CD4-positive, alpha-beta T cell treated with Interleukin-2 at 100 ng/mL for 4 hours (primary cell): ENCODE measurements around the gene ITSN1.
"Not testable (repeated sequence)": the region's sequence is repeated elsewhere in the genome, so short reads cannot be mapped to it uniquely, and the experiment has no call there.

Experiments used
- DNase-seq: peaks from one replicate; pipeline ENCODE4 v3.0.0-alpha.2; 2020; ENCODE audit warnings: low spot score

Gene ITSN1

DNA sequence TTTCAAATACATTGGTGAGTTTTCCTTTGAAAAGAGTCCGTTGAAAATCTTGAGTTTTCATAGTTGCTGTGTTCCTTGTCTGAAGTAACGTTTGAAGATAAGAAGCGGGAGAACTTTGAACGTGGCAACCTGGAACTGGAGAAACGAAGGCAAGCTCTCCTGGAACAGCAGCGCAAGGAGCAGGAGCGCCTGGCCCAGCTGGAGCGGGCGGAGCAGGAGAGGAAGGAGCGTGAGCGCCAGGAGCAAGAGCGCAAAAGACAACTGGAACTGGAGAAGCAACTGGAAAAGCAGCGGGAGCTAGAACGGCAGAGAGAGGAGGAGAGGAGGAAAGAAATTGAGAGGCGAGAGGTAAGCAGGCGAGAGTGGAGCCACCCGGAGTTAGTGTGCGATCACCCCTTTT is 129.7 kb downstream of the ITSN1 start:
- no peak for DNase-seq

DNA sequence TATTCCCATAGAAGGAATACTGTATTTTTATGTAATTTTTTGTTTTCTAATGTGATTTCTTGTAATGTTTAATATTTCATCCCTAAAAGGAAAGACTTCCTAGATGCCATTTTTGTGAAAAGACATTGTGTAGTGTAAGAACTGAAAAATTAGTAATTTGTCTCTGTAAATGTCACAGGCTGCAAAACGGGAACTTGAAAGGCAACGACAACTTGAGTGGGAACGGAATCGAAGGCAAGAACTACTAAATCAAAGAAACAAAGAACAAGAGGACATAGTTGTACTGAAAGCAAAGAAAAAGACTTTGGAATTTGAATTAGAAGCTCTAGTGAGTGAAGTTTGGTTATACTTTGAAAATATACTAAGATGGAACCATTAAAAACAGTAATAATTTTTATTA is 132.2 kb downstream of the ITSN1 start:
- no peak for DNase-seq

DNA sequence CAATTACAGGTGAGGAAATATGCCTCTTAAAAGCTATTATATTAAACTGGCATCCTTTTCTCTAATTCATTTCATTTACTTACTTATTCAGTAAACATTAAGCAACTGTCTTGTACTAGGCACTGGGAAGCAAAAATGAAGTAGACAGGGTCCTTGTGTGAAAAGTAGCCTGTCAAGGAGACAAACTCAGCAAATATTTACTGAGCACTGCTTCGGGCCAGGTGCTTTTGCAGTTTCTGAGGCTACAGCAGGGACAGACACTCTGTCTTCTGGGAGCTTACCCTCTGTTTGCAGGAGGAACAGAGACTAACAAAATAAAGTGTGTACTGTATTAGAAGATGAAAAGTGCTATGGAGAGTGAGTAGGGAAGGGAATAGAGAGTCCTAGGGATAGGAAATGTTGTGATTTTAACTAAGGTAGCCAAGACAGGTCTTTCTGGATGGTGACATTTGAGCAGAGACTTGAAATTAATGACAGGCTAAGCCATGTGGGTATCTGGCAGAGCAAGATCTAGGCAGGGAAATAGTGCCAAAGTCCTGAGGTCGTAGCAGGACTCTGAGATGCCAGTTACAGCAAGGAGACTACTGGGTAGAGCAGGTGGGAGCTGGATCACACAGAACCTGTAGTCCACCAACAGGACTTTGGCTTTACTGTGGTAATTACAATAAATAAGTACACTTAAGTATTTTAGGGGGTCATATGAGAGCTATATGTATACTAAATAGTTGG is 133.0 kb downstream of the ITSN1 start:
- DNase-seq = no peak

DNA sequence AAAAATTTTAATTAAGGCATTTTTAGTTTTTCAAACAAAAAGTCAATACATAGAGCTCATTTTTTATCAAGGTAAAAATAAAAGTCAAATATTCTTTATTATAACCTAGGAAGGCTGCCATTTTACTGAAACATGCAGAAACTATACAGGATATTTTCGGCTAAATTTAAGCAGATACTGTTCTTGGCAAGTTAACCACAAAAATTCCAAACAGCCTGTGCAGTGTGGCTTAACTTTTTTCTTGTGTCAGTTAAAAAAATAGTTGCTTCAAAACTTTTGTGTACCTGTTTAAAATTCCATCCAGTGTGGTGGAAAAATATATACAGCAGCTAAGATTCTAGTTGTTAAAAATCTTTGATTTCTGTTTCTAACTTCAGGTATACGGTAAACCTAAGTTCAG is 138.3 kb downstream of the ITSN1 start:
- no peak for DNase-seq

DNA sequence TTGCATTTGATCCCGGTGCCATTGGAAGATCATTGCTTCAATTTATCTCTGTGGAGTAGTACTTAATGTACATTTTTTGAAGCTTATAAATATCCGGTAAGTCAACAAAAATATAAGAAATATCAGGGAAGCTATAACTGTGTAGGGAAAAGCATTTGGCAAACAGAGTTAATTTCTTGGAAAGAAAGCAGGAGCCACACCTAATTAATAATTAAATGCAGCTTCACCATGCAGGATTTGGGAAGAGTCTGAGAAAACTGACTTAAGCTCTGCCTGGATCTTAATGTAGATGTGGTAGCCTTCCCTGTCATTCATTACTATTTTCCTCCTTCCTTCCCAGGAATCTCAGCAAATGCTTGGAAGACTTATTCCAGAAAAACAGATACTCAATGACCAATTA is 138.8 kb downstream of the ITSN1 start:
- DNase-seq = no peak

DNA sequence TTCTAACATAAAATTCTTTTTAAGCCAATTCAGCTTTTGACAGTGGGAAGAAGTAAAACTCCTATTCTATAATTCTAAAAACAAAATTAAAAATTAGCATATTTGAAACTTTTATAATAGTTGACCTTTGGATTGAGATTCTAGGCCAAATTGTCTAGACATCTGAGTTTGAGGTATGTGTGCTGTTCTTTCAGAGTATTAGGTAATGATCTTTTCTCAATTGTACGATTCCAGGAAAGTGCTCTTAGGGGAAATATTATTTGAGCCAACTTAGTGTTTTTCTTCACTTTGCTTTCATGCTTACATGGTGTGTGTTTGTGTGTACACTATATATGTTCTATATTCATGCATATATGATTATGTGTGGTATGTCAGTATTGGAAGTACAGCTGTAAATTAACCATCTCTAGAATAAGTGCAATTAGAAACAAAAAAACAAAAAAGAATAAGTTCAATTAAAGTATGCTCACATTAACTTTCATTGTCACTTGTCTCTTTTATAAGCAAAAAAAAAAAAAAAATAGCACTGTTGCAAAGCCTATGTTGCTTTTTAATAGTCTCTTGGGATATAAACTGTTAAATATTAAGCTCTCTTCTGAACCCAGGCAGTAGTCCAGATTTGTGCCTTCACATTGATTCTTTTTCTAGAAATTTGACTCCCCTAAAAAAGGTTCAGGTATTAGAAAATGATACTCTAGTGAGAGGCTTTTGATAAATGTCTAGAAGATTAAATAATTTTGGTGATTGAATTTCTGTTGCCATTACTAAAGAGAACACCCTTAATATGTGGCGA is 141.1 kb downstream of the ITSN1 start:
- DNase-seq = no peak

DNA sequence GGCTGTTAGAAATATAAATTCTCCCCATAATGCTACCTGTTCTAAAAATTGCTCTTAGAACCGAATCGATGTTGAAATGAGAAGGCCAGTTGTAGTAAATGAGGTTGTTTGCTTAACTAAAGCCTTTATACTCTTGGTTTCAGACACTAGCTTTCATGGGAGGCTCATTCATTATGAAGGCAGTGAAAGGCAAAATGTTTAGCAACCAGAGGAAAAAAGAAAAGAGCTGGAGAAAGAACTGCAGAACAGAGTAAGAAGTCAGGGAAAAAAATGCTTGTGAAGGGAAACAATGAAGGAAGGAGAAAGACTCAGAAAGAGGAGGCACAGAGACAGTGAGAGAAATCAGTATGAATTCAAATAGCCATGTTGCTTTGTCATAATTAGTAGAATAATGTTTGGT is 145.1 kb downstream of the ITSN1 start:
- no peak for DNase-seq

DNA sequence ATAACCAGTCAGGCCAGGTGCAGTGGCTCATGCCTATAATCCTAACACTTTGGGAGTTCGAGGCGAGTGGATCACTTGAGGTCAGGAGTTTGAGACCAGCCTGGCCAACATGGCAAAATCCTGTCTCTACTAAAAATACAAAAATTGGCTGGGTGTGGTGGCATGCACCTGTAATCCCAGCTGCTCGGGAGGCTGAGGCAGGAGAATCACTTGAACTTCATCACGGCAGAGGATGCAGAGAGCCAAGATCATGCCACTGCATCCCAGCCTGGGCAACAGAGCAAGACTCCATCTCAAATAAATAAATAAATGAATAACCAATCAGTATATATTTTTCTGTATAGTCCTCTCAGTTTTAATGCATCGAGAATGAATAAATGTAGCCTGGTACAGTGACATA is 146.1 kb downstream of the ITSN1 start:
- DNase-seq = not testable (repeated sequence)

DNA sequence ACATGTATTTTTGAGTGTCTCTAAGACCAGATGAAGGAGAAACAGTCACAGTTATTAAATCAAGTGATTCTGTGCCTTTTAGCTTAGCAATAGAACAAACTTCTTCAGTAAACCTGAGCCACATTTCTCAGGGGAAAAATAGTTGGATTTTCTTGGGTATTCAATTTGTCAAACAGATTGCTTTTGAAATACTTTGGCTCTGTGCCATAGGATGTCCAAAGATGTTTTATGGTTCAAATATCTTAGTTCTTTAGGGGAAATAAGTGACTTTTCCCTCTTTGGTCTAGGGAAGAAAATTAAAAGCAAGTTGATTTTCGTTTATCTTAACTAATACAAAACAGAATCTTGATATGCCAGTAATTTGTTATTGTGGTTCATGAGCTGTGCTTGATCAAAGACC is 147.4 kb downstream of the ITSN1 start:
- DNase-seq = no peak

DNA sequence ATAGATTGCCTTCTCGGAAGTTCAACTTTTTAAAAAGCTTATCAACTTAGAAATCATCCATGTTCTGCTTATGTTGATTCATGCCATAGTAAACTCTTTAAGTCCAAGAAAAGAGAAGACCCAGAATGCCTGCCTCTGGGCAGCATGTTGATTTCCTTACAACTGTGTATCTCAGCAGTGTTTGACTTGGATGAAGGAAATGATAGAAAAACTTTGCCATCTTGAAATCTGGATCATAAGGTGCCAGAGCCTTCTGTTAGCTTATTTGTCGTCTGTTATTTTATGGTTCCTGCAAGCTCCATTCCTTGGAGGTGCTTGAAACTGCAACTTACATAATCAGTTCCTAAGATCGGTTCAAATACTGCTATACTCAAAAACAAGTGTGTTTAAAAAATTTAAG is 148.8 kb downstream of the ITSN1 start:
- DNase-seq = no peak

DNA sequence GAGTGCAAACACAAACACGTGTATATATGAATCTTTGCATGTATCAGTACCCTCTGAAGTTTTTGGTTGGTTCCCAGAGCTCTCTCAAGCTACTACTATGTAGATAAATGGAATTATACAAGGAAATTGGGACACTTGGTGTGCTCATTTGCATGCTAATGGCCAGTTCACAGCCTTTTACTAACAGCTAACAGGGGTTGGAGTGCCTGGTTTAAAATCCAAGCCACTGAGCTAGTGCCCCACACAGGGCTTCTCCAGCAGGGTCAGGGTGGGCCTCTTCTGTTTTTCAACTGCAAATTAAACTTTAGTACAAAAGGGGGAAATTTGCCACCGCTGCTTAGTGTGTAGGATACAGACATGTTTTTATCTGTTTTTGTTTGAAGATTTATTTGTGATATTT is 152.3 kb downstream of the ITSN1 start:
- no peak for DNase-seq

DNA sequence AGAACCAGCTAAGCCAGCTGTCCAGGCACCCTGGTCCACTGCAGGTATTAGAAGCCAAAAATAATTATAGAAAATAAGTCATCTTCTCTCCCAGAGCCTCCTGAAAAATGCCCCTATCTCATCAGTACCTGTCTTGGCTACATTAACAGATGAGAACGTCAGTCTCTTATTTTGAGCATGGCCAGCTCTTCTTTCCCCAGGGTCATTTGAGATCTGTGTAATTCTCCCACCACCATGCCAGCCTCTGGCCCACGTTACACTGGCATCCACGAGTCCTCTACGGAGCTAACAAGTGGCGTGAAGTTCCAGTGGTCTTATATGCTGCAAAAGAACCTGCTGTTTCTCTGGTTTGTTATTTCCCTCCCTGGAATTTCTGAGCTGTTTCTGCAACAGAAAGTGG is 155.3 kb downstream of the ITSN1 start:
- DNase-seq = no peak

DNA sequence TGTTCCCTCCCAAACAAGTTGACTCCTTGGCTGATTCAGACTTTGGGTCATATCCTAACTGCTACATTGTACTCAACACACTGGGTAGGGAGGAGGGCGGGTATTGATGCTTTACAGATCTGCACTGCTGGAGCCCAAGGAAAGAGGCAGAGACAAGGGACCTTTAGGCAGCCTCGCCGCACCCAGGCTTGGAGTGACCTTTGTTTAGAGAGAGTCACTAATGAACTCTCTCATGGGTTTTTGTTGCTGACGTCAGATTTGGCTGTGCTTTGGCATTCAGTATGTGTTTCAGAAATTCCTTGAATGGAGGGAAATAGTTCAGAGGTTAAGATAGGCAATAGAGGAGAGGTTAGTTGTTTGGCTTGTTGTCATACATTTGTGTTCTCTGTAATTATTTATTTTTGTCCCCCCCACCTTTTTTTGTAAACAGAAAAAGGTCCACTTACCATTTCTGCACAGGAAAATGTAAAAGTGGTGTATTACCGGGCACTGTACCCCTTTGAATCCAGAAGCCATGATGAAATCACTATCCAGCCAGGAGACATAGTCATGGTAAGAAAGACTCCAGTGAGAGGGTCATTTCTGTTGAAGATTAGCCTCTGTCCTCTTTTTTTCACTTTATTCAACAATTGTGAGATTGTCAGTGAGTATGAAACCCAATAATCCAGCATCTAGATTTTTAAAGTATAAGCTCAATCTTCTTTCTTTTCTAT is 157.2 kb downstream of the ITSN1 start:
- no peak for DNase-seq

DNA sequence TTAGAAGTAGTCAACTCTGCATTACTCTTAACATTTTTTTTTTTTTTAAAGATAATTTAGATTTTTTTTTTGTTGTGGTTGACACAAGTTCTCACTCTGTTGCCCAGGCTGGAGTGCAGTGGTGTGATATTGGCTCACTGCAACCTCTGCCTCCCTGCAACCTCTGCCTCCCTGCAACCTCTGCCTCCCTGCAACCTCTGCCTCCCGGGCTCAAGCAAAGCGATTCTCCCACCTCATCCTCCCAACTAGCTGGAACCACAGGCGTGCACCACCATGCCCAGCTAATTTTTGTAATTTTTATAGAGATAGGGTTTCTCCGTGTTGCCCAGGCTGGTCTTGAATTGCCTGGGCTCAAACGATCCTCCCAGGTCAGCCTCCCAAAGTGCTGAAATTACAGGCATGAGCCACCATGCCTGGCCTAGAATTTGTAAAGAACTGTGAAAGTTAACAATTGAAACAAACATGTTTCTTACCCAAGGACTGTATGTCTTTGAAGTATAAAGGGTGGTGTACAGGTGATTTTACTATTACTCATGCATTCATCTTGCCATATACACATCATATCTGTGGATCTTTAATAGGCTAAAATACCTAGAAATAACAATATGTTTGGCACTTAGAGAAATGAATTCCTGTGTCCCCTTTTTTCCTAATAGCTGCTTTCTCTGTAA is 158.6 kb downstream of the ITSN1 start:
- no peak for DNase-seq

DNA sequence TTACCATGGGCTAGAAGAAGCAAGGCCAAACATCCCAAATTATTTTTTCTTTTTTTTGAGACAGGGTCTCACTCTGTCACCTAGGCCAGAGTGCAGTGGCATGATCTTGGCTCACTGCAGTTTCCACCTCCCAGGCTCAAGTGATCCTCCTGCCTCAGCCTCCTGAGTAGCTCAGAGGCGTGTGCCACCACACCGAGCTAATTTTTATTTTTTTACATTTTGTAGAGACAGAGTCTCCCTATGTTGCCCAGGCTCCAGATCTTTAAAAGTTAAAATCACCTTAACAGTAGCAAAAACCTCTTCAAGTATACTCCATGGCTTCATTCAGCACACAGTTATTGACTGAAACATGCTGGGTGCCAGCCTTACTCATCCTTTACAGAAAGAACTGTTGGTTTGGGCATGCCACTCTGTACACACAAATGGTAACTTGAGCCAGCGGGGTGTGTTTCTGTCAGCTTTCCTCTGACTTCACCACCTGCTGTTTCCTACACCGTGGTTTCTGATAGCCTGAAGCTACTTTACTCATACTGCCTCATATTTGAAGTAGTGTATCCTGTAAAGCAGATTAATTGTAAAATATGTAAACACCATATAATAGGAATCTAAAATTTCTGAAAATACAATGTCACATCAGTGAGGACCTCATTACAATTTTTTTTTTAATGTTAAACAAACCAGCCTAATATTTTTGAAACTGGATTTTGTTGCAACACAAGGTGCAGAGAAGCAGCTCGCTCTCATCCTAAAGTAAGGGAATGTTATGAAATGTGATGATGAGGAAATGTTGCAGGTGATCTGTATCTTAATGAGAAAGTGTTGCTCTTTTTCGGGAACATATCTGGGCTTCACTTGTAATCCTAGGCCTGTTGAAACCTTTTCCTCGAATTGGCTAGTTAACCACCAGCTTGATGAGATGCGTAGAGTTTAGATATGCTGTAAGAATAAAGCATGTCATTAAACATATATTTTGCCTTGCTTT is 159.4 kb downstream of the ITSN1 start:
- no peak for DNase-seq

DNA sequence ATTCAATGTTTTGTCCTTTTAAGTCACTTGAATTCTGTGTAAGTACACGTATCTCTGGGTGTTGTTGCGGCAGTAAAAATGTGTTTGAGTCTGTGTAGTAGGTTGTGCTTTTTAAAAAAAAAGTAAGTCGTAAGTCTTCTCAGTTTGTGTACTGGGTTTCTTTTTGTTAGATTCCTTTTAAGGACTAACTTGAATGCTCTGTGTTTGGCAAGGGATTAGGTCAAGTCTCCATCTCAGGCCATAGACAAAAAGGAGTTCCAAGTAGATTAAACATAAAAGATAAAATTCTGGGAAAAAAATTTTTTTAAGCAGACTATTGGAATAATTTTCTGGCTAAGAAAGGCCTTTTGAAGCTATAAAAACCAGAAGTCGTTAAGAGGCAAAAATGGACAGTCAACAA is 160.2 kb downstream of the ITSN1 start:
- DNase-seq = no peak

DNA sequence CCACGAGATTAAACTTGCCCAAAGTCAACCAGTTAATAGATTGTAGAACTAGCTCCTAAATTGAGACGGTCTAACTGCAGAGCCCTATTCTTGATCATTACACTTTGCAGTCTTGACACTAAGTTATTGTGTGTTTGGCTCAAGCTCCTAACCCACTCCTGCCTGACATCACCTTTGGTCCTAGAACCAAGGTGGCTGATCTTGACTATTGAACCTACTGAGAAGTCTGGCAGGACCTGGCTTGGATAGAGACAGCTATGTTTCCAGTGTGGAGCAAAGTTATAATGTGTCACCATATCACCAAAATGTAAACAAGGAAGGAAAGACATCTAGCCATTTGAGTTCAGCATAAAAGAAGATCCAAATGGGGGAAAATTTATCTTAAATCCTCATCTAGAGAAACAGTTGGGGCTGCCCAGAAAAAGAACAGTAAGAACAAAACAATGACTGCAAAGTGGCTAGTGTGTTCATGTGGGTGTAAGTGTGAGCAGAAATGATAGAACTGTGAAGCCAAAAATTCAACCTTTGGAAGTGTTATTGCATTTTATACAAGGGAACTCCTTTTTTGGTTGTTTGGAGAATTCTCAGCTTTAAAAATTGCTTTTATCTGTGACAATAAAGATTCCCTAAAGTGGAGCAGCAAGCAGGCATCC is 166.5 kb downstream of the ITSN1 start:
- DNase-seq = no peak

DNA sequence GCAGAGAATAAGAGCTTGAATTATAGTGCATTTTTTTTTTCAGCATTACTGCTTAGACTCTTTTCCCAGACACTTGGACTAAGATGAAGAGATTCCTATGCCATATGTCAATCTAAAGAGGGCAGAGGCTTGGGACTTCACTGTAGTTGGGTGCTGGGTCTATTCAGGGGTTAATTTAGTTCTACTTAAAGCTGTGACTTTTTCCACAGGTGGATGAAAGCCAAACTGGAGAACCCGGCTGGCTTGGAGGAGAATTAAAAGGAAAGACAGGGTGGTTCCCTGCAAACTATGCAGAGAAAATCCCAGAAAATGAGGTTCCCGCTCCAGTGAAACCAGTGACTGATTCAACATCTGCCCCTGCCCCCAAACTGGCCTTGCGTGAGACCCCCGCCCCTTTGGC is 168.5 kb downstream of the ITSN1 start:
- DNase-seq = no peak

DNA sequence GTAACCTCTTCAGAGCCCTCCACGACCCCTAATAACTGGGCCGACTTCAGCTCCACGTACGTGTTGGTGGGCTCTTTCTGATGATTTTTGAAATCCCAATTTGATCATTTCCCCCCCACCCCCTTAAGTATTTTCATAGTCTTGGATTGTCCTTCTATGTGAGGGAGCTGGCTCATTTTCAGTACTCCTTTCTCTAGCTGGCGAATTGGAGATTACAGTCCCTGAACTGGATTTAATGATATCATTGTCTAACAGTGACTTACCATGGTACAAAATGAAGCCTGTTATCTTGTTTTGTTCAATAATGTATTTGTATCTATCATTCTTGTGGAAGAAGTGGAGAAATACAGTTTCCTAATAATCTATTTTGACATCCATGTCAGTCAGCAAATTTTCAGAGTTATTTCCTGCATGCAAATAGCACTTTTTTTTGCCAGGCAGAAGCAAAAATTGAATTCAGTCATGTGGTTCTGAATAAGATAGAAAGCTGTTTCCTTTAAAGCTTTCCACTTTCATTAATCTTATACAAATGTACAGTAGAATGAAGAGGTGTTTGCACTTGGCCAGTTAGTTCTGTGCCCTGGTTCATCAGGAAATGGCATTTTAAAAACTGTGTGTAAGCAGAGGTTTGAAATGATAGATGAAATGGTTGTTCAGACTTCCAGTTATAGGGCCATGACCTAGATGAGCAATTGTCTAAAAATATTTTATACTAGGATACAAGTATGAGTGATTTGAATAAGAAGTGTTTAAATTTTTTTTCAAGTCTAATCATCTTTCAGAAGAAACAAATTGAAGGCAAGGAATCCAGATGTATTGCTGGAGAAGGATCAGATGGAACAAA is 169.1 kb downstream of the ITSN1 start:
- DNase-seq = no peak

DNA sequence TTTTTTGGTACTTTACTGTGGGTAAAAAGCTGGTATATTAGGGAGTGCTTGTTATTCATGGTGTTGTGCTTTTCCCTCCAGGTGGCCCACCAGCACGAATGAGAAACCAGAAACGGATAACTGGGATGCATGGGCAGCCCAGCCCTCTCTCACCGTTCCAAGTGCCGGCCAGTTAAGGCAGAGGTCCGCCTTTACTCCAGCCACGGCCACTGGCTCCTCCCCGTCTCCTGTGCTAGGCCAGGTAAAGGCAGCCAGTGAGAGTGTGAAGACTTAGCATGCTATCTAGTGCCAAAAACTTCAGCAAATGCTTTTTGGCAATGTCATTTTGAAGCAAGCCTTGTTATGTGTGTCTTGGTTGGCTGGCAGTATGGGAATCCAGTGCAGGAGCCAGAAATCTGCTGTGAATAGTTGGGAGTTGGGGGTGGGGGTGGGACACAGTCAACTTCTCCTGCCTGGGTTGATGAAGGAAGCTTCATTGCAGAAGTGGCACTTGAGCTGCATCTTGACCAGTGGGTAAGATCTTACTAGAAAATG is 171.6 kb downstream of the ITSN1 start:
- no peak for DNase-seq
